ENCODE measurements around the gene YWHAG. TPM values are rescaled to one million over a fixed set of nuclear protein-coding genes. Genes with fewer than 3 reads are reported as not detected.
"Not testable (repeated sequence)": the region's sequence is repeated elsewhere in the genome, so short reads cannot be mapped to it uniquely, and the experiment has no call there.

Gene YWHAG
- total and polyA plus RNA-seq, 2 experiments from 2014 or later, result 82.2 to 179 TPM

DNA sequence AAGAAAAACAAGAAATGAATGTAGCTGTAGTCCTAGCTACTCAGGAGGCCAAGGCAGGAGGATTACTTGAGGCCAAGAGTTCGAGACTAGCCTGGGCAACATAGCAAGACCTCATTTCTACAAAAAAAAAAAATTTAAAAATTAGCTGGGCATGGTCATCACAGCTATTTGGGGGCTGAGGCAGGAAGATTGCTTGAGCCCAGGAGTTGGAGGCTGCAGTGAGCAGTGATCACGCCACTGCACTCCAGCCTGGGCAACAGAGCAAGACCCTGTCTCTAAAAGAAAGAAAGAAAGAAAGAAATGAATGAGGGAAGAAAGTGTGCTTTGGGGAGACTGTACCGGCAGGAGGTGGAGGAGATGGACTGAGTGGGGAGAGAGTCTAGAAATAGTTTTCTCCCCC lies 5.0 kb upstream of the YWHAG start:
- Mint-ChIP-seq H3K4me1 (peaks cover 15% of the 10 kb centered on the region), H3K27me3 (ENCODE audit: insufficient read depth, low read depth, poor library complexity) (peaks cover 16% of the 10 kb centered on the region), H3K27ac (peak overlapping the region; percentile 88)
- not testable (repeated sequence) for ATAC-seq; H3F3A ChIP-seq (replicated peaks; ENCODE audit: low read depth); DNase-seq (ENCODE audit: low spot score); H4K20me1 ChIP-seq (replicated peaks; ENCODE audit: insufficient read depth); H3K9me3 Mint-ChIP-seq; H3K79me2 ChIP-seq (replicated peaks; ENCODE audit: insufficient read depth); H3K4me3 ChIP-seq; H3K36me3 ChIP-seq (ENCODE audit: insufficient read depth); H3K36me3 Mint-ChIP-seq (ENCODE audit: low read depth); H3K4me3 Mint-ChIP-seq; H3K9me2 ChIP-seq (ENCODE audit: insufficient read depth); H3K27me3 ChIP-seq (ENCODE audit: insufficient read depth)
- Histone ChIP-seq H3K4me1 (ENCODE audit: insufficient read depth) (peaks cover 21% of the 10 kb centered on the region), H2AFZ (peak overlapping the region; percentile 97), H3K4me2 (peak overlapping the region; percentile 5), H3K27ac (ENCODE audit: low read depth) (peak overlapping the region; percentile 75)

DNA sequence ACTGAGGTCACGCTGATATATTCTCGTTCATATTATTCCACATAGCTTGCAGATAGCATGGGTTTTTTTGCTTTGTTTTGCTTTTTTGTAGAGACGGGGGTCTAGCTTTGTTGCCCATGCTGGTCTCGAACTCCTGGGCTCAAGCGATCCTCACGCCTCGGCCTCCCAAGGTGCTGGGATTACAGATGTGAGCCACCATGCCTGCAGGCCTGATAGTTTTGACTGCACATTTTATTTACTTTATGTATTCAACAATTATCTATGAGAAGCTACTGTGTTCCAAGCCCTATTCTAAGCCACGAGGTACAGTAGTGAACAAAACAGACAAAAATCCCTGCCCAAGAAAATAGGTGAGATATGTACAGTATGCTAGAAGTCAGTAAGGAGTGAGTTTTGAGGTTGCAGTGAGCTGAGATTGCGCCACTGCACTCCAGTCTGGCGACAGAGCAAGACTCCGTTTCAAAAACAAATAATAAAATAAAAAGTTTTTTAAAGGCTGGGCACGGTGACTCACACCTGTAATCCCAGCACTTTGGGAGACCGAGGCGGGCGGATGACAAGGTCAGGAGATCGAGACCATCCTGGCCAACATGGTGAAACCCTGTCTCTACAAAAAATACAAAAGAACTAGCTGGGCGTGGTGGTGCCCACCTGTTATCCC lies 1.3 kb upstream of the YWHAG start:
- Histone ChIP-seq H3K4me3 (peak overlapping the region; percentile 99), H3K27me3 (ENCODE audit: insufficient read depth) (no peaks in the 10 kb centered on the region), H3K27ac (ENCODE audit: low read depth) (peak overlapping the region; percentile 92), H3K4me1 (ENCODE audit: insufficient read depth) (peaks cover 42% of the 10 kb centered on the region), H3K9me2 (ENCODE audit: insufficient read depth) (no peaks in the 10 kb centered on the region), H3K4me2 (peak overlapping the region; percentile 83), H3K79me2 (replicated peaks; ENCODE audit: insufficient read depth) (peaks cover 36% of the 10 kb centered on the region), H3K36me3 (ENCODE audit: insufficient read depth) (peaks cover 17% of the 10 kb centered on the region), H4K20me1 (replicated peaks; ENCODE audit: insufficient read depth) (peaks cover 29% of the 10 kb centered on the region), H3F3A (replicated peaks; ENCODE audit: low read depth) (no peaks in the 10 kb centered on the region), H2AFZ (0 out of 2 replicates have a peak overlapping the region, but pooled peaks have one; percentile 56)
- Mint-ChIP-seq H3K4me1 (peaks cover 34% of the 10 kb centered on the region), H3K27ac (peak overlapping the region; percentile 98), H3K4me3 (peak overlapping the region; percentile 94), H3K27me3 (ENCODE audit: insufficient read depth, low read depth, poor library complexity) (peaks cover 18% of the 10 kb centered on the region), H3K36me3 (ENCODE audit: low read depth) (peaks cover 31% of the 10 kb centered on the region), H3K9me3 (no peaks in the 10 kb centered on the region; the same call in 2 of the 3 replicates)
- DNase-seq (ENCODE audit: low spot score), result no peak
- no peak for ATAC-seq
- no peak for TF ChIP-seq ZNF331 (CRISPR knock-in tag; IDR thresholded peaks at IDR 0.05; ENCODE audit: low read depth)
- TF ChIP-seq STAT1 (IDR thresholded peaks at IDR 0.05; ENCODE audit: unreplicated experiment), result no peak
- TF ChIP-seq JUNB (IDR thresholded peaks at IDR 0.05; ENCODE audit: unreplicated experiment), result no peak
- no peak for TF ChIP-seq CREB1 (CRISPR knock-in tag; IDR thresholded peaks at IDR 0.05; ENCODE audit: low read depth)
- TF ChIP-seq, protein P1, sequence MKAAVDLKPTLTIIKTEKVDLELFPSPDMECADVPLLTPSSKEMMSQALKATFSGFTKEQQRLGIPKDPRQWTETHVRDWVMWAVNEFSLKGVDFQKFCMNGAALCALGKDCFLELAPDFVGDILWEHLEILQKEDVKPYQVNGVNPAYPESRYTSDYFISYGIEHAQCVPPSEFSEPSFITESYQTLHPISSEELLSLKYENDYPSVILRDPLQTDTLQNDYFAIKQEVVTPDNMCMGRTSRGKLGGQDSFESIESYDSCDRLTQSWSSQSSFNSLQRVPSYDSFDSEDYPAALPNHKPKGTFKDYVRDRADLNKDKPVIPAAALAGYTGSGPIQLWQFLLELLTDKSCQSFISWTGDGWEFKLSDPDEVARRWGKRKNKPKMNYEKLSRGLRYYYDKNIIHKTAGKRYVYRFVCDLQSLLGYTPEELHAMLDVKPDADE (IDR thresholded peaks at IDR 0.05), result no peak
- TF ChIP-seq NANOG (IDR thresholded peaks at IDR 0.05; ENCODE audit: borderline replicate concordance), result no peak
- TF ChIP-seq EZH2phosphoT487 (IDR thresholded peaks at IDR 0.05; ENCODE audit: unreplicated experiment), result no peak
- TF ChIP-seq, protein P2, sequence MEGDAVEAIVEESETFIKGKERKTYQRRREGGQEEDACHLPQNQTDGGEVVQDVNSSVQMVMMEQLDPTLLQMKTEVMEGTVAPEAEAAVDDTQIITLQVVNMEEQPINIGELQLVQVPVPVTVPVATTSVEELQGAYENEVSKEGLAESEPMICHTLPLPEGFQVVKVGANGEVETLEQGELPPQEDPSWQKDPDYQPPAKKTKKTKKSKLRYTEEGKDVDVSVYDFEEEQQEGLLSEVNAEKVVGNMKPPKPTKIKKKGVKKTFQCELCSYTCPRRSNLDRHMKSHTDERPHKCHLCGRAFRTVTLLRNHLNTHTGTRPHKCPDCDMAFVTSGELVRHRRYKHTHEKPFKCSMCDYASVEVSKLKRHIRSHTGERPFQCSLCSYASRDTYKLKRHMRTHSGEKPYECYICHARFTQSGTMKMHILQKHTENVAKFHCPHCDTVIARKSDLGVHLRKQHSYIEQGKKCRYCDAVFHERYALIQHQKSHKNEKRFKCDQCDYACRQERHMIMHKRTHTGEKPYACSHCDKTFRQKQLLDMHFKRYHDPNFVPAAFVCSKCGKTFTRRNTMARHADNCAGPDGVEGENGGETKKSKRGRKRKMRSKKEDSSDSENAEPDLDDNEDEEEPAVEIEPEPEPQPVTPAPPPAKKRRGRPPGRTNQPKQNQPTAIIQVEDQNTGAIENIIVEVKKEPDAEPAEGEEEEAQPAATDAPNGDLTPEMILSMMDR (conservative IDR thresholded peaks at IDR 0.05; ENCODE audit: low read depth in 2 of 2), result no peak
- no peak for TF ChIP-seq EZH2 (IDR thresholded peaks at IDR 0.05; ENCODE audit: low read depth, unreplicated experiment)
- TF ChIP-seq, protein P3, sequence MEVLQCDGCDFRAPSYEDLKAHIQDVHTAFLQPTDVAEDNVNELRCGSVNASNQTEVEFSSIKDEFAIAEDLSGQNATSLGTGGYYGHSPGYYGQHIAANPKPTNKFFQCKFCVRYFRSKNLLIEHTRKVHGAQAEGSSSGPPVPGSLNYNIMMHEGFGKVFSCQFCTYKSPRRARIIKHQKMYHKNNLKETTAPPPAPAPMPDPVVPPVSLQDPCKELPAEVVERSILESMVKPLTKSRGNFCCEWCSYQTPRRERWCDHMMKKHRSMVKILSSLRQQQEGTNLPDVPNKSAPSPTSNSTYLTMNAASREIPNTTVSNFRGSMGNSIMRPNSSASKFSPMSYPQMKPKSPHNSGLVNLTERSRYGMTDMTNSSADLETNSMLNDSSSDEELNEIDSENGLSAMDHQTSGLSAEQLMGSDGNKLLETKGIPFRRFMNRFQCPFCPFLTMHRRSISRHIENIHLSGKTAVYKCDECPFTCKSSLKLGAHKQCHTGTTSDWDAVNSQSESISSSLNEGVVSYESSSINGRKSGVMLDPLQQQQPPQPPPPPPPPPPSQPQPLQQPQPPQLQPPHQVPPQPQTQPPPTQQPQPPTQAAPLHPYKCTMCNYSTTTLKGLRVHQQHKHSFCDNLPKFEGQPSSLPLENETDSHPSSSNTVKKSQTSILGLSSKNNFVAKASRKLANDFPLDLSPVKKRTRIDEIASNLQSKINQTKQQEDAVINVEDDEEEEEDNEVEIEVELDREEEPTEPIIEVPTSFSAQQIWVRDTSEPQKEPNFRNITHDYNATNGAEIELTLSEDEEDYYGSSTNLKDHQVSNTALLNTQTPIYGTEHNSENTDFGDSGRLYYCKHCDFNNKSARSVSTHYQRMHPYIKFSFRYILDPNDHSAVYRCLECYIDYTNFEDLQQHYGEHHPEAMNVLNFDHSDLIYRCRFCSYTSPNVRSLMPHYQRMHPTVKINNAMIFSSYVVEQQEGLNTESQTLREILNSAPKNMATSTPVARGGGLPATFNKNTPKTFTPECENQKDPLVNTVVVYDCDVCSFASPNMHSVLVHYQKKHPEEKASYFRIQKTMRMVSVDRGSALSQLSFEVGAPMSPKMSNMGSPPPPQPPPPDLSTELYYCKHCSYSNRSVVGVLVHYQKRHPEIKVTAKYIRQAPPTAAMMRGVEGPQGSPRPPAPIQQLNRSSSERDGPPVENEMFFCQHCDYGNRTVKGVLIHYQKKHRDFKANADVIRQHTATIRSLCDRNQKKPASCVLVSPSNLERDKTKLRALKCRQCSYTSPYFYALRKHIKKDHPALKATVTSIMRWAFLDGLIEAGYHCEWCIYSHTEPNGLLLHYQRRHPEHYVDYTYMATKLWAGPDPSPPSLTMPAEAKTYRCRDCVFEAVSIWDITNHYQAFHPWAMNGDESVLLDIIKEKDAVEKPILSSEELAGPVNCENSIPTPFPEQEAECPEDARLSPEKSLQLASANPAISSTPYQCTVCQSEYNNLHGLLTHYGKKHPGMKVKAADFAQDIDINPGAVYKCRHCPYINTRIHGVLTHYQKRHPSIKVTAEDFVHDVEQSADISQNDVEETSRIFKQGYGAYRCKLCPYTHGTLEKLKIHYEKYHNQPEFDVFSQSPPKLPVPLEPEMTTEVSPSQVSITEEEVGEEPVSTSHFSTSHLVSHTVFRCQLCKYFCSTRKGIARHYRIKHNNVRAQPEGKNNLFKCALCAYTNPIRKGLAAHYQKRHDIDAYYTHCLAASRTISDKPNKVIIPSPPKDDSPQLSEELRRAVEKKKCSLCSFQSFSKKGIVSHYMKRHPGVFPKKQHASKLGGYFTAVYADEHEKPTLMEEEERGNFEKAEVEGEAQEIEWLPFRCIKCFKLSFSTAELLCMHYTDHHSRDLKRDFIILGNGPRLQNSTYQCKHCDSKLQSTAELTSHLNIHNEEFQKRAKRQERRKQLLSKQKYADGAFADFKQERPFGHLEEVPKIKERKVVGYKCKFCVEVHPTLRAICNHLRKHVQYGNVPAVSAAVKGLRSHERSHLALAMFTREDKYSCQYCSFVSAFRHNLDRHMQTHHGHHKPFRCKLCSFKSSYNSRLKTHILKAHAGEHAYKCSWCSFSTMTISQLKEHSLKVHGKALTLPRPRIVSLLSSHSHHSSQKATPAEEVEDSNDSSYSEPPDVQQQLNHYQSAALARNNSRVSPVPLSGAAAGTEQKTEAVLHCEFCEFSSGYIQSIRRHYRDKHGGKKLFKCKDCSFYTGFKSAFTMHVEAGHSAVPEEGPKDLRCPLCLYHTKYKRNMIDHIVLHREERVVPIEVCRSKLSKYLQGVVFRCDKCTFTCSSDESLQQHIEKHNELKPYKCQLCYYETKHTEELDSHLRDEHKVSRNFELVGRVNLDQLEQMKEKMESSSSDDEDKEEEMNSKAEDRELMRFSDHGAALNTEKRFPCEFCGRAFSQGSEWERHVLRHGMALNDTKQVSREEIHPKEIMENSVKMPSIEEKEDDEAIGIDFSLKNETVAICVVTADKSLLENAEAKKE (CRISPR knock-in tag; IDR thresholded peaks at IDR 0.05), result no peak
- TF ChIP-seq POLR2AphosphoS5 (IDR thresholded peaks at IDR 0.05; ENCODE audit: low read depth), result no peak
- TF ChIP-seq ZNF114 (CRISPR knock-in tag; IDR thresholded peaks at IDR 0.05), result no peak
